ENCODE measurements around the gene PRRX1. TPM values are rescaled to one million over a fixed set of nuclear protein-coding genes. Genes with fewer than 3 reads are reported as not detected.

The PRRX1 gene
- total RNA-seq, 5 donors from 2014 or later (not counting 1 experiment from before 2014, with no cell fraction given): 0.07 to 0.50 (median 0.41) TPM; not detected in 2

- H3K9me3 ChIP-seq: no peaks in the 10 kb centered on the region
- peaks cover 0 to 4% of the 10 kb centered on the region in 2 experiments for H3K27me3 ChIP-seq (replicated peaks in 1 of 2; ENCODE audit: control insufficient read depth in 2 of 2, extremely low read depth in 1 of 2, insufficient read depth in 2 of 2, low read length in 1 of 2)
- Mint-ChIP-seq H3K4me1 (no peaks in the 10 kb centered on the region), H3K36me3 (no peaks in the 10 kb centered on the region), H3K4me3 (no peak overlapping the region), H3K27me3 (peaks cover 16 to 17% of the 10 kb centered on the region in 2 donors), H3K9me3 (no peaks in the 10 kb centered on the region), H3K27ac (no peak overlapping the region)
- WGBS (ENCODE audit: insufficient coverage): no CpG with 5 or more reads among the region's 4 CpGs
- H3K27ac ChIP-seq (ENCODE audit: low read length): no peak overlapping the region
- ATAC-seq (replicated peaks in 1 of 4) (no peak), DNase-seq (no peak)
- ChIA-PET POLR2A (no interaction called here), CTCF (no interaction called here)
- H3K36me3 ChIP-seq (ENCODE audit: control insufficient read depth in 2 of 2, extremely low read depth in 1 of 2, insufficient read depth in 1 of 2, low read length in 1 of 2): no peaks in the 10 kb centered on the region
- no peak overlapping the region for H3K4me3 ChIP-seq (ENCODE audit: control insufficient read depth in 1 of 2, extremely low read depth in 1 of 2, low read length in 1 of 2)
- H3K4me1 ChIP-seq (ENCODE audit: control insufficient read depth in 1 of 2, extremely low read depth in 1 of 2, insufficient read depth in 2 of 2, low read length in 2 of 2): no peaks in the 10 kb centered on the region
These were observed 57.7 kb downstream of the PRRX1 start for GRCh38 chr1:170721621-170722020.

DNA sequence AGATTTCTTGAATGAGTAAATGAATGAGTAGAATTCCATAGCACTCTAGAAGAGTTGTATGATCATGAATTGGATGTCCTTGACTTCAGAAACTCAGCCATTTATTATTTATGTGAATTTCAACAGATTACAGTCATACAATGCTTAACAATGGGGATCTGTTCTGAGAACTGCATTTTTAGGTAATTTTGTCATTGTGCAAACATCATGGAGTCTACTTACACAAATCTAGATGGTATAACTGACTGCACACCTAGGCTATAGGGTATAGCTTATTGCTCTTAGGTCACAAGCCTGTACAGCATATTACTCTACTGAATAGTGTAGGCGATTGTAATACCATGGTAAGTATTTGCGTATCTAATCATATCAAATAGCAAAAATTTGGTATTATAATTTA, 59.6 kb downstream of the PRRX1 start:
- no peaks in the 10 kb centered on the region for H3K4me1 Mint-ChIP-seq
- H3K27ac Mint-ChIP-seq: no peak overlapping the region
- H3K36me3 ChIP-seq (ENCODE audit: control insufficient read depth in 2 of 2, extremely low read depth in 1 of 2, insufficient read depth in 1 of 2, low read length in 1 of 2): no peaks in the 10 kb centered on the region
- H3K27me3 Mint-ChIP-seq: peaks cover 16% of the 10 kb centered on the region in 2 donors
- POLR2A ChIA-PET: no interaction called here
- DNase-seq (no peak), ATAC-seq (replicated peaks in 1 of 4) (no peak)
- H3K9me3 ChIP-seq: no peaks in the 10 kb centered on the region
- no peak overlapping the region for H3K27ac ChIP-seq (ENCODE audit: low read length)
- no CpG with 5 or more reads among the region's 2 CpGs for WGBS (ENCODE audit: insufficient coverage)
- H3K4me1 ChIP-seq (ENCODE audit: control insufficient read depth in 1 of 2, extremely low read depth in 1 of 2, insufficient read depth in 2 of 2, low read length in 2 of 2): no peaks in the 10 kb centered on the region
- peaks cover 0 to 4% of the 10 kb centered on the region in 2 experiments for H3K27me3 ChIP-seq (replicated peaks in 1 of 2; ENCODE audit: control insufficient read depth in 2 of 2, extremely low read depth in 1 of 2, insufficient read depth in 2 of 2, low read length in 1 of 2)
- no peaks in the 10 kb centered on the region for H3K9me3 Mint-ChIP-seq
- no peaks in the 10 kb centered on the region for H3K36me3 Mint-ChIP-seq
- no peak overlapping the region for H3K4me3 Mint-ChIP-seq
- no peak overlapping the region for H3K4me3 ChIP-seq (ENCODE audit: control insufficient read depth in 1 of 2, extremely low read depth in 1 of 2, low read length in 1 of 2)
- CTCF ChIA-PET: interaction anchor here in 1 of 2 donors (0.6 kb wide), 1 partner anchor 10 kb away, joined by 3 read pairs; no protein-coding TSS in a partner anchor

GRCh38 chr1:170725326-170725725, 61.4 kb downstream of the PRRX1 start:
- ChIA-PET CTCF (no interaction called here), POLR2A (no interaction called here)
- peaks cover 3 to 4% of the 10 kb centered on the region in 2 experiments for H3K27me3 ChIP-seq (replicated peaks in 1 of 2; ENCODE audit: control insufficient read depth in 2 of 2, extremely low read depth in 1 of 2, insufficient read depth in 2 of 2, low read length in 1 of 2)
- H3K36me3 ChIP-seq (ENCODE audit: control insufficient read depth in 2 of 2, extremely low read depth in 1 of 2, insufficient read depth in 1 of 2, low read length in 1 of 2): no peaks in the 10 kb centered on the region
- no peaks in the 10 kb centered on the region for H3K9me3 Mint-ChIP-seq
- no peaks in the 10 kb centered on the region for H3K36me3 Mint-ChIP-seq
- H3K27me3 Mint-ChIP-seq: peaks cover 16% of the 10 kb centered on the region in 2 donors
- WGBS (ENCODE audit: insufficient coverage): no CpG with 5 or more reads among the region's 1 CpG
- ATAC-seq (replicated peaks in 1 of 4) (no peak), DNase-seq (no peak)
- H3K4me1 Mint-ChIP-seq: no peaks in the 10 kb centered on the region
- H3K4me3 ChIP-seq (ENCODE audit: control insufficient read depth in 1 of 2, extremely low read depth in 1 of 2, low read length in 1 of 2): no peak overlapping the region
- H3K27ac ChIP-seq (ENCODE audit: low read length): no peak overlapping the region
- H3K9me3 ChIP-seq: no peaks in the 10 kb centered on the region
- H3K27ac Mint-ChIP-seq: no peak overlapping the region
- no peaks in the 10 kb centered on the region for H3K4me1 ChIP-seq (ENCODE audit: control insufficient read depth in 1 of 2, extremely low read depth in 1 of 2, insufficient read depth in 2 of 2, low read length in 2 of 2)
- no peak overlapping the region for H3K4me3 Mint-ChIP-seq

DNA sequence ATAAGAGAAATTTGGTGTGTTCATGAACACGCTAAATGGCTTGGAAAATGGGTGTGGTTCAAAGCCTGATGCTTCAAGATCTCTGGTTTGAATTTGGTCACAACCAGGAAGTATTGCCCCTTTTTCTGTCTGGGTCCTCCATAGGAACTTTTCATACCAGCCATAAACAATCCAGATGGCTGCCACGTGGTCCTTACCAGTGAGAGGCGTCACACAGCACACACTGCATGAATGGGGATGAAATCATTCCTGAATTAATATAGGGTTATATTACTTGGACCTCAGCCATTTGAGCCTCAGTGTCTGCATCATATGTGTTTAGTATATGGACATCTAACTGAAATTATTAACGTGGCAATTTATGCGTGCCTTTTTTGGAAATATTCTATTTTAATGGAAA, 64.0 kb downstream of the PRRX1 start:
- H3K9me3 ChIP-seq: no peaks in the 10 kb centered on the region
- no peak overlapping the region for H3K27ac ChIP-seq (ENCODE audit: low read length)
- H3K4me3 Mint-ChIP-seq: no peak overlapping the region
- ATAC-seq (replicated peaks in 1 of 4) (no peak), DNase-seq (no peak)
- no peaks in the 10 kb centered on the region for H3K36me3 Mint-ChIP-seq
- no peaks in the 10 kb centered on the region for H3K4me1 Mint-ChIP-seq
- H3K27ac Mint-ChIP-seq: no peak overlapping the region
- H3K27me3 Mint-ChIP-seq: peaks cover 9 to 14% of the 10 kb centered on the region in 2 donors
- H3K27me3 ChIP-seq (replicated peaks in 1 of 2; ENCODE audit: control insufficient read depth in 2 of 2, extremely low read depth in 1 of 2, insufficient read depth in 2 of 2, low read length in 1 of 2): peaks cover 4 to 6% of the 10 kb centered on the region in 2 experiments
- no peaks in the 10 kb centered on the region for H3K9me3 Mint-ChIP-seq
- WGBS (ENCODE audit: insufficient coverage): 80% methylated on average over 1 of the region's 5 CpGs
- POLR2A ChIA-PET: no interaction called here
- H3K4me3 ChIP-seq (ENCODE audit: control insufficient read depth in 1 of 2, extremely low read depth in 1 of 2, low read length in 1 of 2): no peak overlapping the region
- CTCF ChIA-PET: no interaction called here
- no peaks in the 10 kb centered on the region for H3K4me1 ChIP-seq (ENCODE audit: control insufficient read depth in 1 of 2, extremely low read depth in 1 of 2, insufficient read depth in 2 of 2, low read length in 2 of 2)
- no peaks in the 10 kb centered on the region for H3K36me3 ChIP-seq (ENCODE audit: control insufficient read depth in 2 of 2, extremely low read depth in 1 of 2, insufficient read depth in 1 of 2, low read length in 1 of 2)

DNA sequence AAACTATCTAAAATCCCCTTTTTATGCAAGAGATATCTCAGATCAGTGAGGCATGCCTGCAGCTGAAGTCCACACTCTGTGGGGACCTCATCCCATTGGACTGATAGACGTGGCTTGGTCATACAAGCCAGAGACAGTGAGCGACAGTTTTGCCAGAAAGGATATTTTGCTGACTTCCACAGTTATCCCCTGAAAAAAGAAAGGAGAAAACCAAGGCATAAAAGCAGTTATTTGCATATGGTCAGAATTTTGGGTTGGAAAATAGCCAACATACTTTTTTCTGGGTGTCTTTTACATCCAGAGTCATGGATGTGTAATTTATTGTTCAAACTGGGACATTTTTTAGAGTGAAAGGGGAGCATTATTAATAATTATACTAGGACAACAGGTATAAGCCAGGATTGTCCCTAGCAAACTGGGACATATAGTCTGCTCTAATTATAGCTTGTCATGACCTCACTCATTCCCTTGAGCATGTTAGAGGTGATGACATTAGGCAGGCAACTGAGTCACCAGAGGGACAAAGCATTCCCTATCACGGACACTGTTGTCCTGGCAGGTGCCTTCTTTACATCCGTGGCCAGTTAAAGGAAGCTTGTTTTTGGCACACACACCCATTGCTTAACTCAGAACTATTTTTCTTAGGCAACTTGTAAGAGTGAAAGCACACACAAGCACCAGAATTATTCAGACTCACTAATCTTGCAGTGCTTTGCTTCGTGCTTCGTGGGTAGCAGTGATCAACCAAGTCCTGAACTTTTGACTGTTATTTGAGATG, 65.5 kb downstream of the PRRX1 start:
- CTCF ChIA-PET: no interaction called here
- H3K27me3 Mint-ChIP-seq: peaks cover 9 to 14% of the 10 kb centered on the region in 2 donors
- H3K4me3 Mint-ChIP-seq: no peak overlapping the region
- no peaks in the 10 kb centered on the region for H3K9me3 Mint-ChIP-seq
- no peaks in the 10 kb centered on the region for H3K36me3 Mint-ChIP-seq
- no peak for DNase-seq
- Histone ChIP-seq H3K27me3 (replicated peaks in 1 of 2; ENCODE audit: control insufficient read depth in 2 of 2, extremely low read depth in 1 of 2, insufficient read depth in 2 of 2, low read length in 1 of 2) (peaks cover 4 to 6% of the 10 kb centered on the region in 2 experiments), H3K9me3 (no peaks in the 10 kb centered on the region), H3K4me3 (ENCODE audit: control insufficient read depth in 1 of 2, extremely low read depth in 1 of 2, low read length in 1 of 2) (no peak overlapping the region), H3K36me3 (ENCODE audit: control insufficient read depth in 2 of 2, extremely low read depth in 1 of 2, insufficient read depth in 1 of 2, low read length in 1 of 2) (no peaks in the 10 kb centered on the region), H3K27ac (ENCODE audit: low read length) (no peak overlapping the region), H3K4me1 (ENCODE audit: control insufficient read depth in 1 of 2, extremely low read depth in 1 of 2, insufficient read depth in 2 of 2, low read length in 2 of 2) (no peaks in the 10 kb centered on the region)
- WGBS (ENCODE audit: insufficient coverage): 78% methylated on average over 2 of the region's 6 CpGs
- H3K27ac Mint-ChIP-seq: no peak overlapping the region
- no peaks in the 10 kb centered on the region for H3K4me1 Mint-ChIP-seq
- ATAC-seq (replicated peaks in 1 of 4): no peak
- POLR2A ChIA-PET: no interaction called here

- Mint-ChIP-seq H3K27ac (no peak overlapping the region), H3K4me3 (no peak overlapping the region), H3K36me3 (no peaks in the 10 kb centered on the region), H3K9me3 (no peaks in the 10 kb centered on the region), H3K4me1 (no peaks in the 10 kb centered on the region), H3K27me3 (peaks cover 9 to 12% of the 10 kb centered on the region in 2 donors)
- H3K4me3 ChIP-seq (ENCODE audit: control insufficient read depth in 1 of 2, extremely low read depth in 1 of 2, low read length in 1 of 2): no peak overlapping the region
- H3K27me3 ChIP-seq (replicated peaks in 1 of 2; ENCODE audit: control insufficient read depth in 2 of 2, extremely low read depth in 1 of 2, insufficient read depth in 2 of 2, low read length in 1 of 2): peaks cover 4 to 6% of the 10 kb centered on the region in 2 experiments
- no peak overlapping the region for H3K27ac ChIP-seq (ENCODE audit: low read length)
- H3K36me3 ChIP-seq (ENCODE audit: control insufficient read depth in 2 of 2, extremely low read depth in 1 of 2, insufficient read depth in 1 of 2, low read length in 1 of 2): no peaks in the 10 kb centered on the region
- ATAC-seq (replicated peaks in 1 of 4) (no peak), DNase-seq (no peak)
- H3K4me1 ChIP-seq (ENCODE audit: control insufficient read depth in 1 of 2, extremely low read depth in 1 of 2, insufficient read depth in 2 of 2, low read length in 2 of 2): no peaks in the 10 kb centered on the region
- WGBS (ENCODE audit: insufficient coverage): 83% methylated on average over 5 of the region's 6 CpGs
- no peaks in the 10 kb centered on the region for H3K9me3 ChIP-seq
- ChIA-PET POLR2A (no interaction called here), CTCF (no interaction called here)
These were observed 66.1 kb downstream of the PRRX1 start for GRCh38 chr1:170730014-170730413.
